Heart right ventricle (tissue), 16 donors: Measurements from ENCODE around the gene CPA2. TPM values are rescaled to one million over a fixed set of nuclear protein-coding genes. Genes with fewer than 3 reads are reported as not detected.
"Not testable (repeated sequence)": the region's sequence is repeated elsewhere in the genome, so short reads cannot be mapped to it uniquely, and the experiment has no call there.

Experiments
- ATAC-seq, 8 donors: fragments of 200-7000 bp; cut with Tn5 transposase; one replicate each; pipeline ENCODE4 v1.9.1; 2020; ENCODE audit warnings: mild to moderate bottlenecking in 8 of 8, moderate library complexity in 8 of 8, moderate number of reproducible peaks in 1 of 8
- DNase-seq, 2 donors: peaks; one replicate each; pipeline ENCODE4 v3.0.0-alpha.2; 2020
- H3K27ac ChIP-seq, 10 donors: fragments of 200-600 bp; sonication (generic) in 2 of 10; one replicate each; pipeline versions ENCODE4 v1.5.0 to v1.8.0; 2020 to 2022; ENCODE audit warnings: mild to moderate bottlenecking in 3 of 10
- H3K27me3 ChIP-seq, 7 donors: fragments of 200-600 bp; one replicate each; pipeline ENCODE4 v1.8.0; 2021 to 2022; ENCODE audit warnings: mild to moderate bottlenecking in 2 of 7
- H3K36me3 ChIP-seq, 9 donors: fragments of 200-600 bp; sonication (generic) in 1 of 9; one replicate each; pipeline versions ENCODE4 v1.5.0 to v1.8.0; 2020 to 2022; ENCODE audit warnings: mild to moderate bottlenecking in 2 of 9
- H3K4me1 ChIP-seq, 9 donors: fragments of 200-600 bp; sonication (generic) in 1 of 9; one replicate each; pipeline versions ENCODE4 v1.5.0 to v1.8.0; 2020 to 2022; ENCODE audit warnings: mild to moderate bottlenecking in 4 of 9
- H3K4me3 ChIP-seq, 10 donors: fragments of 200-600 bp; sonication (generic) in 2 of 10; one replicate each; pipeline versions ENCODE4 v1.5.0 to v1.8.0; 2020 to 2022; ENCODE audit warnings: mild to moderate bottlenecking in 7 of 10, moderate library complexity in 2 of 10
- H3K9me3 ChIP-seq, 11 donors: fragments of 200-600 bp in 10 of 11; sonication (generic) in 2 of 11; one replicate each; pipeline versions ENCODE4 v1.5.0 to v1.8.0; 2013 to 2022; ENCODE audit warnings: mild to moderate bottlenecking in 2 of 11, control low read depth in 1 of 11, moderate library complexity in 1 of 11
- WGBS, 2 donors: extraction: QIAGEN DNeasy Blood & Tissue Kit; methylation state at CpG; one replicate each; pipeline ENCODE4 v1.1.7; 2013; ENCODE audit warnings: inconsistent platforms in 1 of 2; 5-methylcytosine and 5-hydroxymethylcytosine counted together
- intact Hi-C, 10 donors: fragments of 100-400 bp; cut with DNase I; formaldehyde crosslinking; loops; one replicate each; pipeline versions ENCODE4 v1.11.1 to v1.14.2; 2022
- polyA plus RNA-seq, 2 donors: library from polyadenylated mRNA; stranded (reverse); fragments of 200-250 nt; gene quantifications; one replicate each; pipeline ENCODE4 v1.2.3, GENCODE V29; 2013
- total RNA-seq, 10 donors: library from RNA; stranded (reverse); fragmentation: NEBNext Ultra II Directional in 3 of 10; extraction: Animal tissue kit (Norgen Biotek cat#: 25700) in 3 of 10; gene quantifications; one replicate each; pipeline versions ENCODE4 v1.2.1 to v1.2.4, GENCODE V29; 2021 to 2023
- TF ChIP-seq, protein P1 (sequence below), 9 donors: fragments of 200-600 bp; sonication (generic) in 2 of 9; IDR thresholded peaks; one replicate each; pipeline versions ENCODE4 v1.5.0 to v1.8.0; 2021 to 2022; ENCODE audit warnings: antibody characterized with exemption in 9 of 9, mild to moderate bottlenecking in 5 of 9, moderate library complexity in 1 of 9
- donor health status: Arrhythmogenic right ventricular cardiomyopathy.
- donor health status: ischemic (EF 13 %, LVEDD 7.1; RV severe dilation, severe dysfunction).
- donor health status: healthy with polysubstance abuse.
- donor health status: DM: no; HTN: yes; CAD: no.
- donor health status: DM: no; HTN: no; CAD: no.
- donor health status: ischemic (EF 25% LVEDD 6.9; RV normal size, moderate dysfunction).
- donor health status: ischemic (EF 25% LVEDD 5.7; RV mildly dilated, moderate dysfunction).
- donor health status: healthy.
- donor health status: DM: yes; HTN: yes; CAD: no.
- donor health status: Ischemic cardiomyopathy.
- donor health status: ischemic (EF 35%, LVEDD 5.7; RV mildly dilated, moderate dysfunction).
- donor health status: nonischemic (EF 11% LVEDD 7.7; RV severe dilation, severe dysfunction).
- donor health status: DM: yes; HTN: yes; CAD: no.
- donor health status: PGD.
- donor health status: ischemic (EF 29% LVEDD 5.4; RV normal size, mild dysfunction).
- donor health status: nonischemic (EF 23%, LVEDD 6.1; RV moderate dilation, normal function).

CPA2 gene
- total and polyA plus RNA-seq, 12 donors, result 0.23 to 1.1 (median 0.89) TPM; not detected in 4

DNA sequence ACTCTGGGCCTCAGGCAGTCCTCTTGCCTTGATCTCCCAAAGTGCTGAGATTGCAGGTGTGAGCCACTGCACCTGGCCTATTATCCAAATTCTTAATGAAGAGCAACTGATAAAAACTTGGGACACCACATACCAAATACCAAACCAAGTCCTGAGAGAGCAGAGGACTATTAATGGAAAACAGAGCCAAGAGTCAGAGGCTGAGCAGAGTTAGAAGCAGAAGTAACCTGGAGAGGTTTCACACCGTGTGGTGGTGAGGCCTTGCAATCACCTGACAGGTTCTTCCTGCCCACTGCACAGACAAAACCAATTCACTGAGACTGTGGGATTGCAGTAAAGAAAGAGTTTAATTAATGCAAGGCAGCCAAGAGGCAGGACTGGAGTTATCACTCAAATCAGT is 43.0 kb upstream of the CPA2 start:
- Histone ChIP-seq H3K4me3 (no peak overlapping the region), H3K4me1 (peaks cover 0 to under 1% (median 0%) of the 10 kb centered on the region in 9 donors), H3K36me3 (no peaks in the 10 kb centered on the region), H3K27ac (no peak overlapping the region), H3K9me3 (peaks cover 0 to 10% (median 0%) of the 10 kb centered on the region in 11 donors), H3K27me3 (no peaks in the 10 kb centered on the region)
- 45 to 76% methylated on average over 1 of the region's 1 CpG for WGBS, 2 donors
- ATAC-seq (no peak), DNase-seq (no peak)
- TF ChIP-seq, protein P1, sequence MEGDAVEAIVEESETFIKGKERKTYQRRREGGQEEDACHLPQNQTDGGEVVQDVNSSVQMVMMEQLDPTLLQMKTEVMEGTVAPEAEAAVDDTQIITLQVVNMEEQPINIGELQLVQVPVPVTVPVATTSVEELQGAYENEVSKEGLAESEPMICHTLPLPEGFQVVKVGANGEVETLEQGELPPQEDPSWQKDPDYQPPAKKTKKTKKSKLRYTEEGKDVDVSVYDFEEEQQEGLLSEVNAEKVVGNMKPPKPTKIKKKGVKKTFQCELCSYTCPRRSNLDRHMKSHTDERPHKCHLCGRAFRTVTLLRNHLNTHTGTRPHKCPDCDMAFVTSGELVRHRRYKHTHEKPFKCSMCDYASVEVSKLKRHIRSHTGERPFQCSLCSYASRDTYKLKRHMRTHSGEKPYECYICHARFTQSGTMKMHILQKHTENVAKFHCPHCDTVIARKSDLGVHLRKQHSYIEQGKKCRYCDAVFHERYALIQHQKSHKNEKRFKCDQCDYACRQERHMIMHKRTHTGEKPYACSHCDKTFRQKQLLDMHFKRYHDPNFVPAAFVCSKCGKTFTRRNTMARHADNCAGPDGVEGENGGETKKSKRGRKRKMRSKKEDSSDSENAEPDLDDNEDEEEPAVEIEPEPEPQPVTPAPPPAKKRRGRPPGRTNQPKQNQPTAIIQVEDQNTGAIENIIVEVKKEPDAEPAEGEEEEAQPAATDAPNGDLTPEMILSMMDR (IDR thresholded peaks at IDR 0.05), result no peak
- intact Hi-C loops, result no loop called here

GRCh38 chr7:130224210-130224609 is 42.5 kb upstream of the CPA2 start:
- WGBS, 2 donors, result 95 to 97% methylated on average over 5 of the region's 5 CpGs

GRCh38 chr7:130224923-130225322 is 41.7 kb upstream of the CPA2 start:
- ATAC-seq, intact Hi-C loops: not testable (repeated sequence)

More at GRCh38 chr7:130224210-130224609, 42.5 kb upstream of the CPA2 start:
- Histone ChIP-seq H3K4me3 (no peak overlapping the region), H3K9me3 (peaks cover 0 to 10% (median 0%) of the 10 kb centered on the region in 11 donors), H3K4me1 (peaks cover 0 to 4% (median 0%) of the 10 kb centered on the region in 9 donors), H3K36me3 (no peaks in the 10 kb centered on the region), H3K27ac (no peak overlapping the region), H3K27me3 (no peaks in the 10 kb centered on the region)
- ATAC-seq, result no peak
- intact Hi-C loops, result no loop called here
- TF ChIP-seq, protein P1 (IDR thresholded peaks at IDR 0.05), result no peak
- DNase-seq, result no peak

DNA sequence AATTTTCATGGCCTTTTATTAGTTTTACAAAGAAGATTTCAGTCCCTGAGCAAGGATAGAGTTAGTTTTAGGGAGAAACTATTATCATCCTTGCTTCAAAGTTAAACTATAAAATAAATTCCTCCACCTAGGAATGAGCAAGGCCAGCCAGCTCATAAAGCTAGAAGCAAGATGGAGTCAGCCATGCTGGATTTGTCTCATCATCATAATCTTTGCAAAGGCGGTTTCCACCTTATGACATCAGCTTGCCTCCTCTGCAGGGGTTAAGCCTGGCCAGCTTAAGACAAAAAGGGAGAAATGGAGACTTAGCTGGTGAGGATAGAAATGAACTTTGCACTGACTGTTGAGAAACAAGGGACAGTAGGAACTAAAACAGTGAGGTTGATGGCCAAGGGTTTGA is 40.3 kb upstream of the CPA2 start:
- TF ChIP-seq, protein P1 (IDR thresholded peaks at IDR 0.05), result no peak
- ATAC-seq, result no peak
- H3K27ac ChIP-seq, result no peak overlapping the region
- H3K36me3 ChIP-seq, result no peaks in the 10 kb centered on the region
- H3K4me3 ChIP-seq, result no peak overlapping the region
- 92 to 100% methylated on average over 1 of the region's 1 CpG for WGBS, 2 donors
- peaks cover 0 to 10% (median 0%) of the 10 kb centered on the region in 11 donors for H3K9me3 ChIP-seq
- H3K27me3 ChIP-seq, result no peaks in the 10 kb centered on the region
- intact Hi-C loops, result no loop called here
- no peak for DNase-seq
- peaks cover 0 to 4% (median 0%) of the 10 kb centered on the region in 9 donors for H3K4me1 ChIP-seq

More at GRCh38 chr7:130224923-130225322, 41.7 kb upstream of the CPA2 start:
- H3K9me3 ChIP-seq, result peaks cover 0 to 10% (median 0%) of the 10 kb centered on the region in 11 donors
- H3K4me3 ChIP-seq, DNase-seq, H3K27ac ChIP-seq, H3K4me1 ChIP-seq, H3K27me3 ChIP-seq, H3K36me3 ChIP-seq: not testable (repeated sequence)
- 65 to 80% methylated on average over 3 of the region's 3 CpGs for WGBS, 2 donors

GRCh38 chr7:130227883-130228575 is 38.6 kb upstream of the CPA2 start:
- DNase-seq (no peak), ATAC-seq (peak in 2 of 8 donors; percentile 44 to 59)
- TF ChIP-seq, protein P1 (IDR thresholded peaks at IDR 0.05), result no peak
- peaks cover 0 to 4% (median 0%) of the 10 kb centered on the region in 9 donors for H3K4me1 ChIP-seq
- peak overlapping the region in 3 of 10 donors; percentile 10 to 60 (median 27) for H3K27ac ChIP-seq
- H3K4me3 ChIP-seq, result no peak overlapping the region
- H3K9me3 ChIP-seq, result peaks cover 0 to 10% (median 0%) of the 10 kb centered on the region in 11 donors
- intact Hi-C loops, result no loop called here
- H3K27me3 ChIP-seq, result no peaks in the 10 kb centered on the region
- 29 to 30% methylated on average over 1 of the region's 1 CpG for WGBS, 2 donors
- H3K36me3 ChIP-seq, result no peaks in the 10 kb centered on the region
